Transverse colon (tissue), 3 donors: ENCODE results near the gene ZNF777.

Source experiments
- CTCF ChIP-seq, 5 experiments: fragments of 200-600 bp in 3 of 5; fragments of 450-650 bp in 2 of 5; sonication (generic) in 3 of 5; IDR thresholded peaks; 1 replicate in 2 of 5; 2 replicates in 3 of 5; pipeline ENCODE4 v1.5.1; 2016 to 2017; ENCODE audit warnings: antibody characterized with exemption in 5 of 5, inconsistent platforms in 3 of 5, mild to moderate bottlenecking in 2 of 5, moderate library complexity in 1 of 5
- POLR2A ChIP-seq: fragments of 450-650 bp; IDR thresholded peaks from one replicate; pipeline ENCODE4 v1.6.1; 2016; ENCODE audit warnings: antibody characterized with exemption, mild to moderate bottlenecking, moderate library complexity

DNA sequence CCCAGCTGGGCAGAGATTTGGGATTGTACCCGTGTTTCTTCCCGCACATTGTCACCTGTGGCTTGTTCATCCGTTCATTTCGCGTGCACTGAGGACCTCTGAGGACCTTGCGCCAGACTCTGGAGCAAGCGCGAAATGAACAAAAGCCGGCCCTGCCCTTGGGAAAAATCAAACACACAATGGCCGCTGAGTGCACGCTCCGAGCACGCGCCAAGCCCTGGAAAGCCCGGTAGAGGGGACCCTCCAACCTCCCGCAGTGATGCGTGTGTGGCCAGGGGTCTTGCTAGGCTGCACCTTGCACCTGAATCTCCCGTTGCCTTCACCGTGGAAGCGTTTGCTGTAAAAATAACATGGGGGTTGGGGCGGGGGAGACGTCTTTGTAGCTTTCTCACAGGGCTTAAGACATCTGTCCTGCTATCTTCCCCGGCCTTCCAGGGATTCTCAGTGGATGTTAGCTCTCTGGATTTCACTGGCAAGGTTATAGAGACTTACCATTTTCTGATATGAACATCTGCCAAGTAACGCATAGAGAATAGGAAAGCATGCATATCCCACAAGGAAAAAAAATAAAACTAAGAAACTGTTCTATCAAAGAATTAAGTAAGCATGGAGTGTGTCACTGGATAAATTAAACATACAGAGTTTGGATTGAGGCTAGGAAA lies 37.3 kb downstream of the ZNF777 start:
- TF ChIP-seq CTCF (IDR thresholded peaks at IDR 0.05): no peak
- TF ChIP-seq POLR2A: no peak
